ENCODE data around the gene DCTN3.

The DCTN3 gene

GRCh38 chr9:34588671-34589635 lies 31.3 kb downstream of the DCTN3 start:
- DNase-seq: no peak

GRCh38 chr9:34587271-34587670 lies 33.0 kb downstream of the DCTN3 start:
- DNase-seq: no peak

- no peak for DNase-seq
Measured at GRCh38 chr9:34585946-34586669, 34.2 kb downstream of the DCTN3 start.

GRCh38 chr9:34584970-34585369 lies 35.3 kb downstream of the DCTN3 start:
- no peak for DNase-seq

DNA sequence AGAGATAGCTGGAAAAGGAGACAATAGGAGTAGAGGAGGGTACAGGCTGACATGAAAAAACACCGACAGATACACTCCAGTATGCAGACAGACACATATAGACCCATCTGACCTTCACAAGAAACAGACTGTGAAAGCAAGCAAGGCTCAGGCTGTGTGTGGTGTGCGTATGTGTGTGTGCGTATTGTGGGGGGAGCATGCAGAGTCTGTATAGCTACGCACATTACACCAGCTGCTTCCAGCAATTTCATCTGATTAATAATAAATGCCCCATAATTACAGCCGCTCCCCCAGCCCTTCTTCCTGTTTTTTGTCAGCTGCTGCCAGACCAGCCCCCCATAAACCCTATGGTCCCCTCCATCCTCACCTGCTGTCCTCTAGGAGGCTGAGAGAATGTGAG lies 37.5 kb downstream of the DCTN3 start:
- DNase-seq: no peak

GRCh38 chr9:34581318-34581717 lies 39.0 kb downstream of the DCTN3 start:
- DNase-seq: no peak

- DNase-seq: no peak
Measured at GRCh38 chr9:34580358-34580757, 39.9 kb downstream of the DCTN3 start.

DNA sequence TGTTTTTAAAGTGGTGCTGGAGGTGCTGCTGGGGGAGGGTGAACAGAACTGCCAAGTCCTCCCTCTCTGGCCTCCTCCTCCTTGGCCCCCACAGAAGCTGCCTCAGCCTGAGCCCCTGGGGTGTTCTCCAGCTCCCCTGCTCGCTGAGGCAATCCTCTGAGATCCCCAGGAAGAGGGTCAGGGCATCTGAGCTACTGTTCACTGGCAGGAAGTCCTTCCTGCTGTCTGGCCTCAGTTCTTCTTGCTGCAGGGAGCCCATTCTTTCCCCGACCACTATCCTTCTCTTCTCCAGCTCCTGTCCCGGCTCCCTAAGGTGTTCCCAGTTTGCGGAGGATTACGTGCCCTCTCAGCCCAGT lies 40.5 kb downstream of the DCTN3 start:
- DNase-seq: no peak

DNA sequence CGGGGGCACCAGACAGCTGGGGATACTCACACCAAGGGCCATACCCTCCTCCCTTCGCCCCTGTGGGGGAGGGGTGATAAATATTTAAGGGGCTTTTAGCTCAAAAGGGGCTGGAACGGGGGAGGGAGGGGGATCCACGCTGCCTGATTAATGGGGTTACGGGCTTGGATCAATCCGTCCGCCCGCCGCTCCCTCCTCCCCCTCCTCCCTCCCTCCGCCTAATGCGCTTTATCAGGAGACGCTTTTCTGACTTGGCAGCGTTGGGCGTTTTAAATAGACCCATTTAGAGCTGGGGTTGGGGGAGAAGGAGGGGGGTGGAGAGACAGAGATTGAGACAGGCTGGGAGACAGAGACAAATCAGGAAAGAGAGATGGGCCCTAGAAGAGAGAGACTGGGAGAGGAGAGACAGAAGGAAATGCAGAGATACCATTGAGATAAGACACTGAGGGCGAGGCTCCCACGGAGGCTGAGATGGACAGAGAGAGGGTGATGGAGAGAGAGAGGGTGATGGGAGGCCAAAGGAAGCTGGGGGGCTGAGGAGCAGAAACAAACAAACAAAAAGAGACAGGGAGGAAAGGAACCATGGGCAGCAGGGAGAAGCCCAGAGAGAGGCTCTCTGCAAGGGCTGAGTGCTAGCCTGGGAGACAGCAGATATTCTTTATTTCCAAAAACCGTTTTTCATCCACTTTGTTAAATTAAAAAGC lies 41.0 kb downstream of the DCTN3 start:
- DNase-seq: no peak

DNA sequence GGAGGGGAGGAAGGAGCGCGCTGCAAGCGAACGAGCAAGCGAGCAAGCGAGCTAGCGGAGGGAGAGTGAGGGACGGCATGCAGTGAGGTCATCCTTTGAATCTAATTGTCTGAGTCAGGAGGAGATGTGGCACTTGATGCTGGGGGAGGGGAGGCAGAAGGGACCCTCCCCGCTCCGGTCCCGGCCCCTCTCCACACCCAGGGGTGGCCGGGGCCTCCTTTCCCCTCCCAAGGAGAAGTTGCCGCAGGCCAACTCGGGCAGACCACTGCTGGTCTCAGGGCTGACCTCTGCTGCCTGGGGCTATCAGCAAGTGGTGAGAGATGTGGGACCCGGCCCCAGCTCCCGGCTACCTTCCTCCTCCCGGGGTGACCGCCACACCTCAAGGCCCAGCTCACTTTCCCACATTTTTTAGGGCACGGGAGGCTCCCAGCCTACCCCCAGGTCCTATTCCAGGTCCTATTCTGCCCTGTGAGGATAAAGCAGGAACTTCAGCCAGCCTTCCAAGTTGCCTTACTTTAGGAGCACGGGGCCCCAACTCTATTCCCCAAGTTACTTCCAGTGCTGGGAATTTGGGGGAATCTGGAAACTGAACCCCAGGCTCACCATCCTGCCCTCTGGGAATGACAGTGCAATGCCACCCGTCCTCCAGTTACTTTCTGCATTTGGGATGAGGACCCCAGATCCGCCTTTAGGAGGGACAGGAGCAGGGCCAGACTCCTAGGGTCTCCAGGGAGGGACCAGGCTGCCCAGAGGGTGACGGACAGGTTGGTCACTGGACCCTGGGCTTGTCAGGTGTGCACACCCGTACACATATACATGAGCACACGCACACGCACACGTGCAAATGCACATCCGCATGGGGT lies 41.8 kb downstream of the DCTN3 start:
- no peak for DNase-seq

- DNase-seq: no peak
Measured at GRCh38 chr9:34577400-34578240, 42.7 kb downstream of the DCTN3 start.

DNA sequence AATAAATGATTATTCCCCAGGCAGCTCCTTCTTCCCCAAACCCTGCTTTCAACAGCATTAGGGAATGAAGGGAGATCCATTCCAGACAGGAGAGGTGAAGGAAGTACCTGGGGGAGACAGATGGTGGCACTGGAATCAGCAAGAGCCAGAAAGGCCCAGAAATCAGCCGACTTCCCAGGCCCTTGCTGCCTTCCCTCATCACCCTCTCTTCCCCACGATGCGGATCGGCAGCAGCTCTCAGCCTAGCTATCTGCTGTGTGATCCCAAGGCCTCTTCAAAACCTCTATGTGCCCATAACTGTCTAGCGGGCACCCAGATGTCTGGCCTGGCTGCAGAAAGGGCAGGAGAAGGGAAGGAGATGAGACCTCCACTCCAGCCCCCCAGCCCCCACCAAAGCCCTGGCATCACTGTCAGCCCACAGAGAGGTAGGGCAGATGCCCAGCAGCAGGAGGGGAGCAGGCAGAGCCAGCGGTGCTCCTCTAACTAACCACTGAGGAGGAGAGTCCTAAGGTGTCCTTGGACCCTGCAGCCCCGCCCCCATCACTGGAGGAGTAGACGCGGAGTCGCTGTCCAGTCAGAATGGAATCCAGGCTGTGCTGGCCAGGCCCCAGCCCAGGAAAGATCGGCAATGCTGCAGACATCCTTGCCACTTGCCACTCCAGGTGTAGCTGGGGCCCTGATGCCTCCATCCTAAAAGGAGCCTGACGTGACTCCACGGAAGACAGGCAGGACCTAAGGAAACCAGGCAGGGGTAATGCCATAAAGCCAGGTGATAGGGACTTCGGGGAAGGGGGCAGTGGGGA lies 43.5 kb downstream of the DCTN3 start:
- DNase-seq: no peak

DNA sequence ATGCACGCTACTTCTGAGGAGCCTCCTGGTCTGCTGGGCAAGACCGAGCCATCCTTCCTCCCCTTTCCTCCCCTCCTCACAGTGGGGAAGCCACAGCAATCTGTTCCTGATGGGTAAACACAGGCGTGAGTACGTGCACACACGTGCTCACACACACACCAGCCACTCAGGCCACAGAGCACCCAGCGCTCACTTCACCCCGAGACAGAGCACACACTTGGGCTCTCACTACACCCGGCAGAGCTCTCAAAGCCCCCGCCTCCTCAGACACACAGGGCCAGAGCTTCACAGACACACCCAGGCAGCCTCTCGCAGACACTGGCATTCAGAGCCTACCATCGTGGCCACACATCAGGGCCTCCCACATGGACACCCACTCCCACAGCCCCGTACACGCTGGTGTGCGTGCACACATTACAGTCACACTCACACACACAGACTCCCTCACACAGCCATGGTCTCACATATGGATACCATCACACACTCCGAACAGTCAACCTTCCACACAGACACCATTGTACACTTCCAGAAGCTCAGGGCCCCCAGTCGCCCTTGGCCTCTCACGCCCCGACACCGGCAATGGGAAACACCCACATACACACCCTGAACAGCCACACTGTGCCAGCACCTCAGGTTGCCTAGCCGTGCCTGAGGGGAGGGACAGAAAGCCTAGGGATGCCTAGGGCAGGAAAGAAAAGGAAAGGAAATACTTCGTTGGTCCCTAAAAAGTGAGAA lies 44.3 kb downstream of the DCTN3 start:
- no peak for DNase-seq

GRCh38 chr9:34575241-34575640 lies 45.1 kb downstream of the DCTN3 start:
- no peak for DNase-seq

DNA sequence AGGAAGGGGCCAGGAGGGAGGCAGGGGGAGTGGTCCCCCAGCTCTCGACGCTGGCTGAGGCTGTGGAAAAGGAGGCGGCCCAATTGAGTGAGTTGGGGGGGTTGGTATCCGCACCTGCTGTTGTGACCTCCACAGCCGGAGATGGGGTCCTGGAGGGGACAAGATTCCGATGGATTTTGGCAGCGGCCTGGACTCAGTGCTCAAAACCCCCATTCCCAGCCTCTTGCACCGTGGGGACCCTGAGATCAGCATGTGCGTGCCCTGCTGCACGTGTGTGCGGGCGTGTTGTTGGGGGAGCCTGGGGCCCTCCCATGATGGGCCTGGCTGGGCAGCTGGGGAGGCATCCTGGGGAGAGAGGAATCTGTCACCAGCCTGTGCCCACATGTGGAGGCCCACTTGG lies 45.7 kb downstream of the DCTN3 start:
- no peak for DNase-seq

- DNase-seq: no peak
Measured at GRCh38 chr9:34573599-34574325, 46.5 kb downstream of the DCTN3 start.

DNA sequence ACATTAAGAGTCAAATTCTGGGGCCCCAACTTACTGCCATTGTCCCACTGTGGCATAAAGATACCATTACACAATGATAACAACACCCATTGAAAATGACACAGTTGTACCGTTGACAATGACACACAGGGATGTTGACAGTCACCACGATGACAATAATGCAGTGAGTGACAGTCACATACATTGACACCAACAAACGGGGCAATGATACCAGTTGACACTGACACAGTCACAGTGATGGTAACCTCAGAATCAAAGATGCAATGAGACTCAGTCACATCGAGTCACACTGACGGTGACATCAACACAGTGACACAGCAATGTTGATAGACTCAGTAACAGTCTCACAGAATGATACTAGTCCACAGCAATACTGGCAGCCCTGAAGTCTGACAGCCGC lies 47.7 kb downstream of the DCTN3 start:
- DNase-seq: no peak

GRCh38 chr9:34572092-34572491 lies 48.2 kb downstream of the DCTN3 start:
- DNase-seq: no peak

DNA sequence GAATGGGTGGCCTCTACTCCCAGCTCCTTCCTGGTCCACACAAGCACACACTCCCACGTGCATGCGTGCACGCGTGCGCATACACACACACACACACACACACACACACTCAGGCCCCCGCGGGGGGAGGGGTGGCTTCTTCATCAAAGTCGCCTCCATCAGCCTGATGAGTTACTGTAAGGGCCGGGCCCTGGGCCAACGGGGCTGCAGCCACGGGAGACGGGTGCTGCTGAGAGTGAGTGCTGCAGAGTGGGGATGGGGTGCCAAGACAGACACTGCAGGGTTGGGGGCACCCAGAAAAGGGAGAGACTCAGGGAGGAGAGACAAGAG lies 48.8 kb downstream of the DCTN3 start:
- no peak for DNase-seq
